Muscle layer of duodenum (tissue), 2 donors: ENCODE measurements around the gene ACCS.

Source experiments
- H3K27ac ChIP-seq: one replicate; pipeline ENCODE4 v1.7.0; 2013; ENCODE audit warnings: mild to moderate bottlenecking, low read length
- H3K27me3 ChIP-seq: one replicate; pipeline ENCODE4 v1.7.0; 2013; ENCODE audit warnings: low read depth, mild to moderate bottlenecking, control low read depth, low read length
- H3K36me3 ChIP-seq, 2 donors: one replicate each; pipeline ENCODE4 v1.7.0; 2013; ENCODE audit warnings: low read length in 2 of 2, control low read depth in 1 of 2, mild to moderate bottlenecking in 1 of 2; ENCODE audit not compliant: insufficient read depth in 2 of 2, control insufficient read depth in 1 of 2
- H3K4me1 ChIP-seq, 2 donors: one replicate each; pipeline ENCODE4 v1.7.0; 2013; ENCODE audit warnings: low read length in 2 of 2, mild to moderate bottlenecking in 2 of 2, control low read depth in 1 of 2, moderate library complexity in 1 of 2; ENCODE audit not compliant: insufficient read depth in 2 of 2, control insufficient read depth in 1 of 2
- H3K4me3 ChIP-seq, 2 donors: one replicate each; pipeline ENCODE4 v1.7.0; 2013; ENCODE audit warnings: low read length in 2 of 2, low read depth in 1 of 2, mild to moderate bottlenecking in 1 of 2
- H3K9me3 ChIP-seq, 2 donors: one replicate each; pipeline ENCODE4 v1.7.0; 2013; ENCODE audit warnings: low read length in 2 of 2, control low read depth in 1 of 2, mild to moderate bottlenecking in 1 of 2; ENCODE audit not compliant: control insufficient read depth in 1 of 2
- donor health status: healthy.

ACCS gene

GRCh38 chr11:44113572-44113971, 47.5 kb downstream of the ACCS start:
- Histone ChIP-seq H3K27ac (no peak overlapping the region), H3K27me3 (no peaks in the 10 kb centered on the region), H3K4me1 (peaks cover 5 to 13% of the 10 kb centered on the region in 2 donors), H3K36me3 (peaks cover 29 to 33% of the 10 kb centered on the region in 2 donors), H3K9me3 (no peaks in the 10 kb centered on the region), H3K4me3 (no peak overlapping the region)

GRCh38 chr11:44116234-44116830, 50.3 kb downstream of the ACCS start:
- no peak overlapping the region for H3K27ac ChIP-seq
- H3K9me3 ChIP-seq = no peaks in the 10 kb centered on the region
- peaks cover 5 to 13% of the 10 kb centered on the region in 2 donors for H3K4me1 ChIP-seq
- peaks cover 24% of the 10 kb centered on the region in 2 donors for H3K36me3 ChIP-seq
- H3K4me3 ChIP-seq = no peak overlapping the region
- no peaks in the 10 kb centered on the region for H3K27me3 ChIP-seq

GRCh38 chr11:44120169-44120568, 54.1 kb downstream of the ACCS start:
- no peak overlapping the region for H3K27ac ChIP-seq

GRCh38 chr11:44125598-44125997, 59.5 kb downstream of the ACCS start:
- Histone ChIP-seq H3K9me3 (no peaks in the 10 kb centered on the region), H3K27ac (no peak overlapping the region), H3K4me3 (no peak overlapping the region), H3K4me1 (no peaks in the 10 kb centered on the region), H3K36me3 (peaks cover 56 to 58% of the 10 kb centered on the region in 2 donors), H3K27me3 (no peaks in the 10 kb centered on the region)

More at GRCh38 chr11:44120169-44120568, 54.1 kb downstream of the ACCS start:
- peaks cover 15 to 24% of the 10 kb centered on the region in 2 donors for H3K36me3 ChIP-seq
- H3K4me1 ChIP-seq = no peaks in the 10 kb centered on the region
- no peaks in the 10 kb centered on the region for H3K27me3 ChIP-seq
- H3K4me3 ChIP-seq = no peak overlapping the region
- no peaks in the 10 kb centered on the region for H3K9me3 ChIP-seq

GRCh38 chr11:44126304-44126703, 60.2 kb downstream of the ACCS start:
- H3K27me3 ChIP-seq = no peaks in the 10 kb centered on the region
- no peaks in the 10 kb centered on the region for H3K9me3 ChIP-seq
- H3K4me1 ChIP-seq = no peaks in the 10 kb centered on the region
- H3K27ac ChIP-seq = no peak overlapping the region
- H3K36me3 ChIP-seq = peaks cover 61 to 65% of the 10 kb centered on the region in 2 donors
- no peak overlapping the region for H3K4me3 ChIP-seq

- no peaks in the 10 kb centered on the region for H3K27me3 ChIP-seq
- no peak overlapping the region for H3K4me3 ChIP-seq
- no peaks in the 10 kb centered on the region for H3K9me3 ChIP-seq
- H3K27ac ChIP-seq = no peak overlapping the region
- H3K4me1 ChIP-seq = no peaks in the 10 kb centered on the region
- H3K36me3 ChIP-seq = peaks cover 61 to 62% of the 10 kb centered on the region in 2 donors
Measured at GRCh38 chr11:44127130-44127529, 61.1 kb downstream of the ACCS start.

- Histone ChIP-seq H3K4me3 (no peak overlapping the region), H3K36me3 (peaks cover 61 to 71% of the 10 kb centered on the region in 2 donors), H3K9me3 (no peaks in the 10 kb centered on the region), H3K4me1 (no peaks in the 10 kb centered on the region), H3K27me3 (no peaks in the 10 kb centered on the region), H3K27ac (no peak overlapping the region)
Measured at GRCh38 chr11:44128729-44129128, 62.7 kb downstream of the ACCS start.

- Histone ChIP-seq H3K36me3 (peaks cover 49 to 61% of the 10 kb centered on the region in 2 donors), H3K4me1 (no peaks in the 10 kb centered on the region), H3K9me3 (no peaks in the 10 kb centered on the region), H3K27me3 (no peaks in the 10 kb centered on the region), H3K4me3 (no peak overlapping the region), H3K27ac (no peak overlapping the region)
Measured at GRCh38 chr11:44130751-44131150, 64.7 kb downstream of the ACCS start.

- Histone ChIP-seq H3K4me1 (no peaks in the 10 kb centered on the region), H3K4me3 (no peak overlapping the region), H3K9me3 (no peaks in the 10 kb centered on the region), H3K36me3 (peaks cover 26 to 43% of the 10 kb centered on the region in 2 donors), H3K27me3 (no peaks in the 10 kb centered on the region), H3K27ac (no peak overlapping the region)
Measured at GRCh38 chr11:44133335-44133946, 67.4 kb downstream of the ACCS start.
